CD8-positive, alpha-beta memory T cell (primary cell): ENCODE measurements around the gene SMARCA4. TPM values are rescaled to one million over a fixed set of nuclear protein-coding genes. Genes with fewer than 3 reads are reported as not detected.

Source experiments
- CTCF ChIA-PET: fragments of 350-600 bp; sonication (Branson Sonifier 250); formaldehyde crosslinking; loops from one replicate; lab custom pipeline; 2021; ENCODE audit warnings: antibody characterized with exemption; lab: Charles Lee
- POLR2A ChIA-PET: fragments of 350-600 bp; sonication (Branson Sonifier 250); formaldehyde crosslinking; loops from one replicate; lab custom pipeline; 2021; ENCODE audit warnings: antibody characterized with exemption; lab: Charles Lee
- DNase-seq, 5 donors: peaks; one replicate each; pipeline versions ENCODE4 v3.0.0 to v3.0.0-alpha.2; 2020 to 2022; ENCODE audit warnings: mixed read lengths in 1 of 5
- H3K27ac ChIP-seq: one replicate; pipeline ENCODE4 v1.7.0; 2013; ENCODE audit warnings: low read depth, mild to moderate bottlenecking, low read length, moderate library complexity
- H3K27me3 ChIP-seq: 2 replicates; pipeline ENCODE4 v1.7.0; 2013; ENCODE audit warnings: low read length, mild to moderate bottlenecking; ENCODE audit not compliant: insufficient read depth, poor library complexity, severe bottlenecking
- H3K36me3 ChIP-seq: 2 replicates; pipeline ENCODE4 v1.7.0; 2013; ENCODE audit warnings: mild to moderate bottlenecking, low read length, moderate library complexity; ENCODE audit not compliant: insufficient read depth
- H3K4me1 ChIP-seq: 2 replicates; pipeline ENCODE4 v1.7.0; 2013; ENCODE audit warnings: mild to moderate bottlenecking, low read length, moderate library complexity; ENCODE audit not compliant: insufficient read depth
- H3K4me3 ChIP-seq: 2 replicates; pipeline ENCODE4 v1.7.0; 2013; ENCODE audit warnings: mild to moderate bottlenecking, low read length
- H3K9me3 ChIP-seq: 2 replicates; pipeline ENCODE4 v1.7.0; 2013; ENCODE audit warnings: mild to moderate bottlenecking, low read length
- H3K27ac Mint-ChIP-seq, 8 donors: one replicate each; pipeline ENCODE4 v1.8.0; 2020 to 2021; ENCODE audit warnings: mixed read lengths in 8 of 8, mild to moderate bottlenecking in 6 of 8, inconsistent platforms in 3 of 8, moderate library complexity in 3 of 8
- H3K27me3 Mint-ChIP-seq, 2 donors: one replicate each; pipeline ENCODE4 v1.8.0; 2020 to 2021; ENCODE audit warnings: mixed read lengths in 2 of 2, mild to moderate bottlenecking in 1 of 2, moderate library complexity in 1 of 2
- H3K36me3 Mint-ChIP-seq, 3 donors: one replicate each; pipeline ENCODE4 v1.8.0; 2020 to 2021; ENCODE audit warnings: mixed read lengths in 3 of 3, inconsistent platforms in 1 of 3, mild to moderate bottlenecking in 1 of 3
- H3K4me1 Mint-ChIP-seq, 3 donors: one replicate each; pipeline ENCODE4 v1.8.0; 2020 to 2021; ENCODE audit warnings: mixed read lengths in 3 of 3, inconsistent platforms in 1 of 3, mild to moderate bottlenecking in 1 of 3
- H3K4me3 Mint-ChIP-seq, 7 donors: one replicate each; pipeline ENCODE4 v1.8.0; 2020 to 2021; ENCODE audit warnings: mixed read lengths in 7 of 7, mild to moderate bottlenecking in 6 of 7, moderate library complexity in 4 of 7, inconsistent platforms in 2 of 7
- H3K9me3 Mint-ChIP-seq, 5 donors: one replicate each; pipeline ENCODE4 v1.8.0; 2020 to 2022; ENCODE audit warnings: mixed read lengths in 5 of 5, mild to moderate bottlenecking in 3 of 5, moderate library complexity in 2 of 5, inconsistent platforms in 1 of 5
- polyA plus RNA-seq: library from polyadenylated mRNA; unstranded; fragments of 300-500 nt; fragmentation: Illumina TruSeq; gene quantifications from one replicate; pipeline ENCODE4 v1.2.3, GENCODE V29; 2021
- total RNA-seq, 2 experiments: library from RNA; stranded (reverse); gene quantifications; one replicate each; pipeline ENCODE4 v1.2.3, GENCODE V29; 2021

Gene SMARCA4
- total and polyA plus RNA-seq, 3 experiments from 2014 or later = 38.7 to 123 (median 116) TPM

GRCh38 chr19:10985502-10985901 is 24.7 kb downstream of the SMARCA4 start:
- Histone ChIP-seq H3K4me1 (no peaks in the 10 kb centered on the region), H3K9me3 (no peaks in the 10 kb centered on the region), H3K4me3 (no peak overlapping the region), H3K27ac (no peak overlapping the region), H3K27me3 (no peaks in the 10 kb centered on the region), H3K36me3 (peaks cover 19% of the 10 kb centered on the region)
- H3K4me1 Mint-ChIP-seq = peaks cover 0 to 7% (median 3%) of the 10 kb centered on the region in 3 donors
- H3K4me3 Mint-ChIP-seq = no peak overlapping the region
- DNase-seq = no peak
- ChIA-PET POLR2A (no interaction called here), CTCF (interaction anchor here (0.6 kb wide), 1 partner anchor 136 kb away, joined by 3 read pairs; no protein-coding TSS in a partner anchor)
- peak overlapping the region in 1 of 8 donors; percentile 33 for H3K27ac Mint-ChIP-seq
- H3K27me3 Mint-ChIP-seq = no peaks in the 10 kb centered on the region
- peaks cover 0 to 70% (median 4%) of the 10 kb centered on the region in 3 donors for H3K36me3 Mint-ChIP-seq
- H3K9me3 Mint-ChIP-seq = no peaks in the 10 kb centered on the region

- Histone ChIP-seq H3K9me3 (no peaks in the 10 kb centered on the region), H3K27me3 (no peaks in the 10 kb centered on the region), H3K4me3 (no peak overlapping the region), H3K27ac (no peak overlapping the region), H3K4me1 (no peaks in the 10 kb centered on the region), H3K36me3 (peaks cover 19% of the 10 kb centered on the region)
- Mint-ChIP-seq H3K36me3 (peaks cover 3 to 74% (median 7%) of the 10 kb centered on the region in 3 donors), H3K9me3 (no peaks in the 10 kb centered on the region), H3K4me1 (peaks cover 3 to 6% (median 4%) of the 10 kb centered on the region in 3 donors), H3K4me3 (no peak overlapping the region), H3K27ac (no peak overlapping the region), H3K27me3 (no peaks in the 10 kb centered on the region)
- CTCF ChIA-PET = interaction anchor here (0.6 kb wide), 1 partner anchor 135 kb away, joined by 3 read pairs; no protein-coding TSS in a partner anchor
- DNase-seq = no peak
- POLR2A ChIA-PET = no interaction called here
Observed at GRCh38 chr19:10986301-10987127, 25.7 kb downstream of the SMARCA4 start.

- no peaks in the 10 kb centered on the region for H3K27me3 ChIP-seq
- H3K27me3 Mint-ChIP-seq = no peaks in the 10 kb centered on the region
- H3K36me3 ChIP-seq = peaks cover 19% of the 10 kb centered on the region
- no peak overlapping the region for H3K4me3 ChIP-seq
- H3K4me3 Mint-ChIP-seq = no peak overlapping the region
- no peaks in the 10 kb centered on the region for H3K9me3 ChIP-seq
- DNase-seq = no peak
- peaks cover 6 to 76% (median 7%) of the 10 kb centered on the region in 3 donors for H3K36me3 Mint-ChIP-seq
- no peaks in the 10 kb centered on the region for H3K9me3 Mint-ChIP-seq
- peaks cover 2 to 6% (median 4%) of the 10 kb centered on the region in 3 donors for H3K4me1 Mint-ChIP-seq
- peak overlapping the region in 2 of 8 donors; percentile 55 to 68 for H3K27ac Mint-ChIP-seq
- ChIA-PET POLR2A (interaction anchor here (0.5 kb wide), 1 partner anchor 287 kb away, joined by 3 read pairs; no protein-coding TSS in a partner anchor), CTCF (no interaction called here)
- no peaks in the 10 kb centered on the region for H3K4me1 ChIP-seq
- H3K27ac ChIP-seq = no peak overlapping the region
Observed at GRCh38 chr19:10987571-10988297, 26.9 kb downstream of the SMARCA4 start.

GRCh38 chr19:10988380-10988779 is 27.6 kb downstream of the SMARCA4 start:
- Histone ChIP-seq H3K27me3 (no peaks in the 10 kb centered on the region), H3K9me3 (no peaks in the 10 kb centered on the region), H3K4me3 (no peak overlapping the region), H3K27ac (no peak overlapping the region), H3K4me1 (no peaks in the 10 kb centered on the region), H3K36me3 (peaks cover 19% of the 10 kb centered on the region)
- DNase-seq = no peak
- H3K36me3 Mint-ChIP-seq = peaks cover 6 to 76% (median 7%) of the 10 kb centered on the region in 3 donors
- H3K4me1 Mint-ChIP-seq = peaks cover 0 to 6% (median 0%) of the 10 kb centered on the region in 3 donors
- CTCF ChIA-PET = no interaction called here
- POLR2A ChIA-PET = no interaction called here
- no peaks in the 10 kb centered on the region for H3K9me3 Mint-ChIP-seq
- H3K27ac Mint-ChIP-seq = peak overlapping the region in 2 of 8 donors; percentile 19 to 60
- no peaks in the 10 kb centered on the region for H3K27me3 Mint-ChIP-seq
- H3K4me3 Mint-ChIP-seq = no peak overlapping the region

GRCh38 chr19:10988921-10989320 is 28.1 kb downstream of the SMARCA4 start:
- H3K4me1 Mint-ChIP-seq = peaks cover 0 to 6% (median 0%) of the 10 kb centered on the region in 3 donors
- Histone ChIP-seq H3K9me3 (no peaks in the 10 kb centered on the region), H3K27ac (no peak overlapping the region), H3K36me3 (peaks cover 19% of the 10 kb centered on the region), H3K4me1 (no peaks in the 10 kb centered on the region), H3K27me3 (no peaks in the 10 kb centered on the region), H3K4me3 (no peak overlapping the region)
- no peaks in the 10 kb centered on the region for H3K9me3 Mint-ChIP-seq
- H3K36me3 Mint-ChIP-seq = peaks cover 6 to 74% (median 7%) of the 10 kb centered on the region in 3 donors
- H3K27ac Mint-ChIP-seq = peak overlapping the region in 1 of 8 donors; percentile 60
- ChIA-PET POLR2A (no interaction called here), CTCF (no interaction called here)
- no peak for DNase-seq
- no peaks in the 10 kb centered on the region for H3K27me3 Mint-ChIP-seq
- H3K4me3 Mint-ChIP-seq = no peak overlapping the region

GRCh38 chr19:10991076-10991475 is 30.2 kb downstream of the SMARCA4 start:
- H3K36me3 Mint-ChIP-seq = peaks cover 10 to 75% (median 15%) of the 10 kb centered on the region in 3 donors
- no peak overlapping the region for H3K27ac Mint-ChIP-seq
- peaks cover 0 to 2% (median 0%) of the 10 kb centered on the region in 5 donors for H3K9me3 Mint-ChIP-seq
- POLR2A ChIA-PET = no interaction called here
- no peaks in the 10 kb centered on the region for H3K9me3 ChIP-seq
- H3K4me1 Mint-ChIP-seq = peaks cover 0 to 6% (median 0%) of the 10 kb centered on the region in 3 donors
- peaks cover 31% of the 10 kb centered on the region for H3K36me3 ChIP-seq
- no peaks in the 10 kb centered on the region for H3K27me3 ChIP-seq
- no peaks in the 10 kb centered on the region for H3K27me3 Mint-ChIP-seq
- H3K4me3 Mint-ChIP-seq = no peak overlapping the region
- DNase-seq = no peak
- H3K4me1 ChIP-seq = no peaks in the 10 kb centered on the region
- CTCF ChIA-PET = no interaction called here
- no peak overlapping the region for H3K4me3 ChIP-seq
- H3K27ac ChIP-seq = no peak overlapping the region

GRCh38 chr19:10991521-10992081 is 30.8 kb downstream of the SMARCA4 start:
- Histone ChIP-seq H3K4me1 (no peaks in the 10 kb centered on the region), H3K27me3 (no peaks in the 10 kb centered on the region), H3K4me3 (no peak overlapping the region), H3K36me3 (peaks cover 34% of the 10 kb centered on the region), H3K9me3 (no peaks in the 10 kb centered on the region), H3K27ac (no peak overlapping the region)
- POLR2A ChIA-PET = interaction anchor here (0.6 kb wide), 1 partner anchor 20 kb away, joined by 3 read pairs; no protein-coding TSS in a partner anchor
- no peak for DNase-seq
- Mint-ChIP-seq H3K4me1 (peaks cover 0 to 6% (median 0%) of the 10 kb centered on the region in 3 donors), H3K9me3 (peaks cover 0 to 2% (median 0%) of the 10 kb centered on the region in 5 donors), H3K27ac (peak overlapping the region in 2 of 8 donors; percentile 3 to 44), H3K27me3 (no peaks in the 10 kb centered on the region), H3K36me3 (peaks cover 11 to 78% (median 15%) of the 10 kb centered on the region in 3 donors), H3K4me3 (no peak overlapping the region)
- CTCF ChIA-PET = no interaction called here
